Left hindlimb (tissue), 1 donor: ENCODE measurements around the gene PDE10A.

ENCODE experiments used
- DNase-seq: peaks from one replicate; pipeline ENCODE4 v3.0.0-alpha.2; 2018

Gene PDE10A

DNA sequence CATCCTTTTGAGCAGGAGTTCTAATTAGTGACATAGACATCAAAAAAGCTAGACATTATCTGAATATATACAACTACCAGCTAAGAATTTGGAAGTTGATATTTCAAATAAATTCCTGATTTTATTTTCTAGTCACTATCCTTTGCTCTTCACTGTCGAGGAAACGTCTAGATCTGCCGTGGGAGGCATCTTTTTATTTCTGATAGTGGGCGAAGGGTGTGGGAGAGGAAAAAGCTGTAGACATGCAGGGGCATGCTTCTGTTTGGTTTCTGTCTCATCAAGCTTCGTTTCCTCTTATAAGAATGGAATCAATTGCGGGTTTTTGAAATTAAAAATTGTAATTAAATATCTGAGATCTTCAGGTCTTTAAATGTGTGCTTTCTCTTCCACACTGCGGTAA is 337.4 kb downstream of the PDE10A start:
- no peak for DNase-seq

DNA sequence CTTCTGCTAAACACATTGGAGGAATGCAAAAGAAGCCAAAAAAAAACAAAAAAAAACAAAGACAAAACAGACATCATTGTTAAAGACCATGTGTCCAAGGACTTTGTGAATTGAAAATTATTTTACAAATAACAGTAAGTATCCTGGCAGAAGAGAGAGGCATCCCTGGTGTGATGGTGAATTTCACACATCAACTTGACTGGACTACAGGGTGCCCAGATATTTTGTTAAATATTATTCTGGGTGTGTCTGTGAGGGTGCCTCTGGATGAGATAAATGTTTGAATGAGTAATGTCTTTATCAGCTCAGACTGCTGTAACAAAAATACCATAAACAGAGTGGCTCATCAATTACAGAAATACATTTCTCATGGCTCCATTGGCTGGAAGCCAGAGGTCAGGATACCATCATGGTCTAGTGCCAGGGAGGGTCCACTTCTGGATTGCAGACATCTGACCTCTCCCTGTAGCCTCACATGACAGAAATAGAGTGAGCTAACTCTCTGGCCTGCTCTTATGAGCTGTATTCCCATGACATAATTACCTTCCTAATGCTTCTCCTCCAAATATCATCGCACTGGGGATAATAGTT is 341.4 kb downstream of the PDE10A start:
- no peak for DNase-seq

DNA sequence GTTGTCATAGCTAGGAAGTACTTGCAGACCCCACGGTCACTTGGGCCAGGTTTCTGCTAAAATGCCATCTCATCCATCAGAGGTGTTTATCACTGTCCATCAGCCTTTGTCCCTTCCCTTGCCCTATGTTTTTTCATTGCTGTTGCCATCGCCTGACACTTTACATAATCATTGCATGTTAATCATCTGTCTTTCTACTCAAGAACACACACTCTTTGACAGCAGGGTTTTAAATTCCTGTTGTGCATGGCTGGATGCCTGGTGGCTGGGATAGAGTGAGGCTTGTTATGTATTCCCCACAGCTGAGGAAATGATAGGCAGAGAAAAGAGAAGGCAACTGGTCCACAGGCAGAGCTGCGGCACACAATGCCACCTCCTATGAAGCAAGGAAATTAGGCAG is 341.9 kb downstream of the PDE10A start:
- no peak for DNase-seq

DNA sequence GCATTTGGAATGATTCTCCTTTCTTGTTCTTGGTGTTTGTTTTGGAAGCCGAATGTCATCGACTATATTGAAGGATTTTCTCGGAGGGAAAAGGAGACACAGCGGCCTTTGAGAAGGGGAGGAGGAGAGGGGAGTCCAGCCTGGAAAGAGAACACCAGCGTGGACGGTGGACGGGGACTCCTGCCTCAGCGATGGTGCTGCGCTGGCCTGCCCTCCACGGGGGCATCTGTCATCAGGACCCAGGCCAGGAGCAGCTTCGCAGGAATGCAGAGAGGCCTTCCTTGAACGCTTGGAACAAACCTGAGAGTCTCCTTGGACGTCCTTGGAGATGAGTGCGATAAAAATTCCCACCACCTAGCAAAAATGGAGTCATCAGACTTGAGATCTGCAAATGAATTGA is 345.3 kb downstream of the PDE10A start:
- DNase-seq, result no peak

DNA sequence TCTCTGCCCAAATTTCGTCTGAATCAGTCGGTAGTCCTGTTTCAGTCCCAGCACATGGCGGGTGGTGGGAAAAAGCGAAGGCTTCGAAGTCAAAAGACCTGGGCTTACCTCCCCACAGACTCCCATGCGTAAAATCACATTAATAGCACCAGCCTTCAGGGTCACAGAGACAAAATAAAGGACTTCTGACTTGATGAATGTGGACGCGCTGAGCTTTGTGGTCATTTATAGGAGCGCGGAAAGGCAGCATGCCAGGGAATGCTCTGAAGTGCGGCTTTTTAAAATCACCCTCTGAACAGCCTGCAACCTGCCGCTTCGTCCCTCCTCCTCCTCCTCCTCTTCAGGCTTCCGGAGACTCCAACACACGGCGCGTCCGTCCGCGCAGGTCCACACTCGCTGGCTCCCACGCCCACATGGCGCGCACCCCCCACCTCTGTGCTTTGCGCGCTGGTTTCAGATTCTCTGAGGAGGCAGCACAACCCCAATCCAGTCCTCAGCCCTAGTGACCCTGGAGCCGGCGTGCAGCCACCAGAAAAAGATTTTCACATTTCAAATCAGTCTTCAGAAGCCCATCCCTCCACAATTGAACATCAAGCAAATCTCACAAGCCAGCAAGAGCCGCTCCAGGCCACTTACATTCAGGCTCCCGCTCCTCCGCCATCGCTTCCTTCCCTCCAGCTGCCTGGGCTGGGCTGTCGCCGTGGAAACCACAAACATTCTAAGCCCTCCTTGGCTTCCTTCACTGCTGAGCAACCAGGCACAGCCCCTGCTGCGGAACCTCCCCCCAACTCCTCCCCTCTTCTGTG is 353.9 kb downstream of the PDE10A start, which contains the start of gene C6orf118:
C6orf118 (minus strand) TSS at position 680 of the 806 bp plus-strand sequence; CDS start at position 661, 19 bp downstream.
- DNase-seq, result peak; percentile 94

DNA sequence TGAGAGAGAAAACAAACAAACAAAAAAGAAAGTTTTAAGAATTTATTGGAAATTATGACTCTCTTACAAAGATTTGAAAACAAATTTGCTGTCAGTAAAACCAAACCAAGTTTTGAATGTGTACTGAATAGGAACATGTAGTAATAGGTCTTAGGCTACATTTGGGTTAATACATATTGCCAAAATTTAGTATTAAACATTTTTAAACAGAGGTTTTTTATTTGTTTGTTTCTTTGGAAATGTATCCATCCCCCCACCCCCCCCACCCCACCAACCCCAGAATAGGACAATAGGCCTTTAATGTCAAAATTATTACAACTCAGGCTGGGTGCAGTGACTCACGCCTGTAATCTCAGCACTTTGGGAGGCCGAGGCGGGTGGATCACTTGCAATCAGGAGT is 356.1 kb downstream of the PDE10A start:
- DNase-seq, result no peak

DNA sequence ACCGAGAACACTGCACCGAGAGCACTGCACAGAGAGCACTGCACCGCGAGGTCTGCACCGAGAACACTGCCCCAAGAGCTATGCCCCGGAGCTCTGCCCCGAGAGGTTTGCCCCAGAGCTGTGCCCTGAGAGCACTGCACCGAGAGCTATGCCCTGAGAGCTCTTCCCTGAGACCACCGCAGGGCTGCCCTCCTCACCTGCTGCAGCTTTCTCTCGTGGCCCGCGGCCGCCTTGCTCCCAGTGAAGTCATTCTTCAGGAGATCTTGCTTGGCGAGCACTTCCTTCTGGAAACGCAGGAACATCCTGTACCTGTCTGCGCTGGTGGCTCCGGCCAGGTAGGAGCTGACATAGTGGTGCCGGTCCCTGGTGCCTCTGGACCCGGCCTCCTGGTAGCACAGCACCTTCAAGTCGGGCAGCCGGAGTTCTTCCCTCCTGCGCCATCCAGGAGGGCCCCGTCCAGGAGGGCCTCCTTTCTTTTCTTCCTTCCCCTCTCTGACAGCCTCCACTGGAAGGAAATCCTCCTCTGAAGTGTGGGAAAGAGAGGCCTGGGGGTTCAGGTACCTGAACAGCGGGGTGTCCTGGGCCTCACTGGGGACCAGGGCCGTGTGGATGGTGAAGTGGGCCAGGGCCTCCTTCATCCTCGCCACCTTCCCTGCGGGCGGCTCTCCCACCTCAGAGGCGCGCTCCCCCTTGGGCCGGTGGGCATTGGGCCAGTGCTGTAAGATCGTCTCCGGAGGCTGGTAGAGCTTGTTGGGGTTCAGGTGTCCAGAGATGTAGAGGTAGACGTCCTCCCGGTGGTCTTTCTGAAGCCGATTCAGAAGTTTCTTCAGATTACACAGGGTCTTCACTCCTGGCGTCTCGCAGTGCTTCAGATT is 361.4 kb downstream of the PDE10A start:
- DNase-seq, result no peak

DNA sequence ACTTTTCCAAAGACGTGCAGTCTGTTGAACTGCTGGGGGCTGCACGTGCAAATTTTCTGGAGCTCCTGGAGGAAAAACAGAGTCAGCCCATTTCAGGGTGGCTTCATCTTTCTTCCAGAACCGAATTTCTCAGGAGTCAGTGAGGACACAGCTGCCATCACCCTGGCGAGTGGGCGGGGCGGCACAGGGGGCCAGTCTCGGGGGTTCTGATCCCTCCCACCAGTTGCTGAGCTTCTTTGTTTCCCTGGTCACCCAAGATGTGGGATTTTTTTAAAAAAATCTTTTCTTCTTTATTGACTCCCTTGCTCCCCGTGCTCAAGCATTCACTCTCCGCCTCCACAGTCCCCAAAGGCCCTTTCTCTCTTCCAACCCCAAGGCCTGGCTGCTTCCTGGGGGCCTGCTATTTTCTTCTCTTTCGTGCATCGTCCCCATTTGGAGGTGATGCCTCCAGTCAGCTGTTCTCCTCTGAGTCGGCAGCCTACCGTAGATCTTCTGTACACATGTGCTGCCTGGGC is 362.6 kb downstream of the PDE10A start:
- no peak for DNase-seq

DNA sequence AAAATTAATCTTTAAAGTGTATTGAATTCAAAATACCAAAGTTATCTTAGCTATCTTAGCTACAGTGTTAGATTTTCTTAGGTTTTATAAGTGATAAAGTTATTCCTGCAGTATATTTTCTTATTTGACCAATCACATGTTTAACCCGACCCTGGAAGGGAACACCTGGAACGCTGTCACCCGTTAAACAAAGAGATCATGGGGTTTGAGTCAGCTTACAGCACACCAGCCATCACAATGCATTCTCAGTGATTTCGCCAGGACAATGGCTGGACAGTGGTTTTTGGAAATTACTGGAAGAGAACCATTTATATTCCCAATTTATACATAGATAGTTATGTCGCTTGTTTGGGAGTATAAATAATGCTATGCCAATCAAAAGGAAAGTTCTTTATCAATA is 364.2 kb downstream of the PDE10A start:
- no peak for DNase-seq

DNA sequence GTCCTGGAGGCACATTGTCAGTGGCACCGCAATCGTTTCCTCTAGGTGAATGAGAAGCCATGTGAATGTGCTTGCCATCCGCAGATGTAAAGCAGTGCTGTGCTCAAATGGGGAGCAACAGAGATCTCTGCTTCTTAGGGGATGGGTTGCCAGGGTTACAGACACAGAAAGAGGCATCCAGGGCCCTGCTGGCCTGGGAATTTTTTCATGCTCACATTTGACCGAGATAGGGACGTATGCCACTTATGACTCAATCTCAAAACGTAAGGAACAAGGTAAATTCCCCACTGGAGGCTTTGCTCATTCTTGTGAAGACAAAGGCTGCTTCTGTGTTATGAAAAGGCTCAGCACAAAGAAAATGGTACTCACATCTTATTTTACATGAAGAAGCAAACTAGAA is 364.6 kb downstream of the PDE10A start:
- DNase-seq, result no peak

DNA sequence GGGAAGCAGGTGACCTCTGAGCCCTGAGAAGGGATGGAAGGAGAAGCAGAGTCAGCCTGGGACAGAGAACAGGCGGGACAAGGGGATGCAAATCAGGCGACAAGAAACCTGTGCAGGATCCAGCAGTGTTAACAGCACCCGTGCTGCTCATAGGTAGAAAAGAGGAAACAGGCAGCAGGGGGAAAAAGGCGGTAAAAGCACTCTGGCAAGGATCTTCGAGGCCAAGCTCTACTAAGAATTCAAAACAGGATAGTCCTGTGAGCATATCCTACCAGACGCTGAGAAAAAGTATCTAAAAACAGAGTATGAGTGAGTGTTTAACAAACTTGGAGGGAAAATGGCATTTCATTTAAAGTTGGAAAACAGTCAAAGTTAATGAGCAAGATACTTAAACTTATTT is 370.4 kb downstream of the PDE10A start:
- DNase-seq, result no peak
